Sigmoid colon (tissue), 7 donors: ENCODE measurements around the gene HSFX3. TPM values are rescaled to one million over a fixed set of nuclear protein-coding genes. Genes with fewer than 3 reads are reported as not detected.
"Not testable (repeated sequence)": the region's sequence is repeated elsewhere in the genome, so short reads cannot be mapped to it uniquely, and the experiment has no call there.

Experiments
- DNase-seq: peaks from one replicate; pipeline ENCODE4 v3.0.0-alpha.2; 2019
- H3K27ac ChIP-seq, 4 donors: fragments of 200-600 bp; sonication (generic); one replicate each; pipeline ENCODE4 v1.5.1; 2016 to 2019; ENCODE audit warnings: mild to moderate bottlenecking in 1 of 4
- H3K27me3 ChIP-seq, 3 donors: fragments of 200-600 bp; sonication (generic); one replicate each; pipeline ENCODE4 v1.5.1; 2019; ENCODE audit warnings: mild to moderate bottlenecking in 1 of 3
- H3K36me3 ChIP-seq, 4 donors: fragments of 200-600 bp; sonication (generic); one replicate each; pipeline ENCODE4 v1.5.1; 2016 to 2019
- H3K4me1 ChIP-seq, 4 donors: fragments of 200-600 bp; sonication (generic); one replicate each; pipeline ENCODE4 v1.5.1; 2017 to 2019
- H3K4me3 ChIP-seq, 4 donors: fragments of 200-600 bp; sonication (generic); one replicate each; pipeline ENCODE4 v1.5.1; 2017 to 2019; ENCODE audit warnings: mild to moderate bottlenecking in 2 of 4, moderate library complexity in 1 of 4
- H3K9me3 ChIP-seq, 4 donors: fragments of 200-600 bp in 3 of 4; sonication (generic) in 3 of 4; one replicate each; pipeline versions ENCODE4 v1.5.1 to v1.6.1; 2013 to 2019
- EP300 ChIP-seq, 4 donors: sonication (generic); formaldehyde crosslinking; IDR thresholded peaks; one replicate each; pipeline ENCODE4 v1.6.1; 2017; ENCODE audit warnings: antibody characterized with exemption in 4 of 4
- POLR2A ChIP-seq, 2 donors: fragments of 450-650 bp; IDR thresholded peaks; one replicate each; pipeline ENCODE4 v1.6.1; 2016; ENCODE audit warnings: antibody characterized with exemption in 2 of 2, mild to moderate bottlenecking in 2 of 2, moderate library complexity in 2 of 2
- POLR2AphosphoS5 ChIP-seq, 4 donors: sonication (generic); formaldehyde crosslinking; IDR thresholded peaks; one replicate each; pipeline ENCODE4 v1.6.1; 2017; ENCODE audit warnings: antibody characterized with exemption in 4 of 4
- WGBS, 2 donors: extraction: QIAGEN DNeasy Blood & Tissue Kit; methylation state at CpG; one replicate each; pipeline ENCODE4 v1.1.7; 2013; 5-methylcytosine and 5-hydroxymethylcytosine counted together
- intact Hi-C: fragments of 100-400 bp; cut with DNase I; formaldehyde crosslinking; loops from one replicate; pipeline ENCODE4 v1.15.1; 2023
- polyA plus RNA-seq, 3 donors: library from polyadenylated mRNA; stranded (reverse); fragments of 200-250 nt; gene quantifications; one replicate each; pipeline ENCODE4 v1.2.3, GENCODE V29; 2013
- total RNA-seq, 4 donors: library from RNA; depleted of rRNA; stranded (reverse); fragments of >200 nt; gene quantifications; one replicate each; pipeline ENCODE4 v1.1.0, GENCODE V29; 2016
- TF ChIP-seq, protein P1 (sequence below), 4 experiments: fragments of 450-650 bp in 3 of 4; fragments of 200-600 bp in 1 of 4; IDR thresholded peaks; one replicate each; pipeline ENCODE4 v1.5.1; 2016 to 2019; ENCODE audit warnings: antibody characterized with exemption in 4 of 4, mild to moderate bottlenecking in 3 of 4, moderate library complexity in 2 of 4
- donor health status: healthy with polysubstance abuse.
- donor health status: Bipolar disorder and iron deficiency.
- donor health status: healthy.

Gene HSFX3
- total and polyA plus RNA-seq, 7 donors, result not detected

DNA sequence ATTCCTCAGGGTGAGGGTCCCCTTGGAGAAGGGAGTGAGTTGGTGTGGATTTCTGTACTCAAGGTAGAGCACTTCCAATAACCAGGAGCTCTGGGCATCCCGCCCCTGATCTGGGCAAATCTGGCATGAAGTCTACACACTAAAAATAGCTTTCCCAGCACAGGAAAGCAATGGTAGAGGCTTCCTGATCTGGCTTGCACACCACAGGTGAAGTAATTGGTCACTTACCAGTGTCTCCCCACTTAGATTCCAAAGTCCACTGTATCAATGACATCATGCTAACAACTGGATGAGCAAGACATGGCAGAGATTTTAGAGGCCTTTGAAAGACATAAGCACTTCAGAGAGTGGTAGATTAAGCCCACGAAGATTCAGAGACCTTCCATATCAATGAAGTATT, 26.8 kb downstream of the HSFX3 start:
- 26 to 70% methylated on average over 2 of the region's 2 CpGs for WGBS, 2 donors
- H3K4me1 ChIP-seq, result no peaks in the 10 kb centered on the region
- H3K27ac ChIP-seq, result no peak overlapping the region
- H3K36me3 ChIP-seq, result no peaks in the 10 kb centered on the region
- TF ChIP-seq EP300 (IDR thresholded peaks at IDR 0.05), result no peak
- no peak overlapping the region for H3K4me3 ChIP-seq
- no peak for DNase-seq
- no peaks in the 10 kb centered on the region for H3K27me3 ChIP-seq
- H3K9me3 ChIP-seq, result no peaks in the 10 kb centered on the region
- intact Hi-C loops, result no loop called here

DNA sequence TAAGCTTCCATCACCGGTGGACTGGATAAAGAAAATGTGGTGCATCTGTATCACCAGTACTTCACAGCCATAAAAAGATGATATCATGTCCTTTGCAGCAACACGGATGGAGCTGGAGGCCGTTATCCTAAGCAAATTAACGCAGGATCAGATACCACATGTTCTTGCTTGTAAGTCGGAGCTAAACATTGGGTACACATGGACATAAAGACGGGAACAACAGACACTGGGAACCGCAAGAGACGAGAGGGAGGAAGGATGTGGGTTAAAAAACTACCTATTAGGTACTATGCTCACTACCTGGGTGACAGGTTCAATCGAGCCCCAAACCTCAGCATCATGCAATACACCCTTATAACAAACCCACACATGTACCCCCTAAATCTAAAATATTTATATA, 28.3 kb downstream of the HSFX3 start:
- intact Hi-C loops, result no loop called here
- Histone ChIP-seq H3K9me3 (no peaks in the 10 kb centered on the region), H3K4me3 (no peak overlapping the region), H3K4me1 (no peaks in the 10 kb centered on the region), H3K27me3 (no peaks in the 10 kb centered on the region), H3K27ac (no peak overlapping the region), H3K36me3 (no peaks in the 10 kb centered on the region)
- TF ChIP-seq POLR2A (IDR thresholded peaks at IDR 0.05), result no peak
- no peak for TF ChIP-seq EP300 (IDR thresholded peaks at IDR 0.05)
- TF ChIP-seq, protein P1, sequence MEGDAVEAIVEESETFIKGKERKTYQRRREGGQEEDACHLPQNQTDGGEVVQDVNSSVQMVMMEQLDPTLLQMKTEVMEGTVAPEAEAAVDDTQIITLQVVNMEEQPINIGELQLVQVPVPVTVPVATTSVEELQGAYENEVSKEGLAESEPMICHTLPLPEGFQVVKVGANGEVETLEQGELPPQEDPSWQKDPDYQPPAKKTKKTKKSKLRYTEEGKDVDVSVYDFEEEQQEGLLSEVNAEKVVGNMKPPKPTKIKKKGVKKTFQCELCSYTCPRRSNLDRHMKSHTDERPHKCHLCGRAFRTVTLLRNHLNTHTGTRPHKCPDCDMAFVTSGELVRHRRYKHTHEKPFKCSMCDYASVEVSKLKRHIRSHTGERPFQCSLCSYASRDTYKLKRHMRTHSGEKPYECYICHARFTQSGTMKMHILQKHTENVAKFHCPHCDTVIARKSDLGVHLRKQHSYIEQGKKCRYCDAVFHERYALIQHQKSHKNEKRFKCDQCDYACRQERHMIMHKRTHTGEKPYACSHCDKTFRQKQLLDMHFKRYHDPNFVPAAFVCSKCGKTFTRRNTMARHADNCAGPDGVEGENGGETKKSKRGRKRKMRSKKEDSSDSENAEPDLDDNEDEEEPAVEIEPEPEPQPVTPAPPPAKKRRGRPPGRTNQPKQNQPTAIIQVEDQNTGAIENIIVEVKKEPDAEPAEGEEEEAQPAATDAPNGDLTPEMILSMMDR (IDR thresholded peaks at IDR 0.05), result no peak
- no peak for TF ChIP-seq POLR2AphosphoS5 (IDR thresholded peaks at IDR 0.05)
- DNase-seq, result no peak
- 64 to 74% methylated on average over 9 of the region's 9 CpGs for WGBS, 2 donors

DNA sequence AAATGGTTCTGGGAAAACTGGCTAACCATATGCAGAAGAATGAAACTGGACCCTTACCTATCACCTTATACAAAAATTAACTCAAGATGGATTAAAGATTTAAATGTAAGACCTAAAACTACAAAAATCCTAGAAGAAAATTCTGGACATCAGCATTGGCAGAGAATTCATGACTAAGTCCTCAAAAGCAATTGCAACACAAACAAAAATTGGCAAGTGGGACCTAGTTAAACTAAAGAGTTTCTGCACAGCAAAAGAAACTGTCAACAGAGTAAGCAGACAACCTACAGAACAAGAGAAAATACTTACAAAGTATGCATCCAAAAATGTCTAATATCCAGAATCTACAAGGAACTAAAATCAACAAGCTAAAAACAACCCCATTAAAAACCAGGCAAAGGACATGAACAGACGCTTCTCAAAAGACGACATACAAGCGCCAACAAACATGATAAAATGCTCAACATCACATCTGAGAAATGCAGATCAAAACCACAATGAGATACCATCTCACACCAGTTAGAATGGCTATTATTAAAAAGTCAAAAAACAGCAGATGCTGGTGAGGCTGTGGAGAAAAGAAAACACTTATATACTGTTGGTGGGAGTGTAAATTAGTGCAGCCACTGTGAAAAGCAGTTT, 29.0 kb downstream of the HSFX3 start:
- H3K27me3 ChIP-seq, H3K27ac ChIP-seq, H3K4me1 ChIP-seq, H3K9me3 ChIP-seq, H3K36me3 ChIP-seq, DNase-seq, H3K4me3 ChIP-seq, intact Hi-C loops: not testable (repeated sequence)
- 53 to 73% methylated on average over 3 of the region's 3 CpGs for WGBS, 2 donors

DNA sequence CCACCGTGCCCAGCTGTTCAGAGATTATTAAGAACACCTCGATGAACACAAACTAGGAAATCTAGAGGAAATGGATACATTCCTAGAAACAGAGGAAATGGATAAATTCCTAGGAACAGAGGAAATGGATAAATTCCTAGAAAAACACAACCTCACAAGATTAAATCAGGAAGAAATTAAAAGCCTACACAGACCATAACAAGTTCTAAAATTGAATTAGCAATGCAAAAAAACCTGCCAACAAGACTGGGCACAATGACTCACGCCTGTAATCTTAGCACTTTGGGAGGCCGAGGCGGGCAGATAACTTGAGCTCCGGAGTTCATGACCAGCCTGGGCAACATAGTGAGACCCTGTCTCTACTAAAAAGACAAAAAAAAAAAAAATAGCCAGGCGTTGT, 31.5 kb downstream of the HSFX3 start:
- Histone ChIP-seq H3K4me1 (no peaks in the 10 kb centered on the region), H3K36me3 (no peaks in the 10 kb centered on the region), H3K4me3 (no peak overlapping the region), H3K27me3 (no peaks in the 10 kb centered on the region), H3K9me3 (no peaks in the 10 kb centered on the region), H3K27ac (no peak overlapping the region)
- TF ChIP-seq POLR2AphosphoS5 (IDR thresholded peaks at IDR 0.05) (no peak), EP300 (IDR thresholded peaks at IDR 0.05) (no peak), POLR2A (IDR thresholded peaks at IDR 0.05) (no peak)
- TF ChIP-seq, protein P1 (IDR thresholded peaks at IDR 0.05), result no peak
- no peak for DNase-seq
- 75 to 92% methylated on average over 7 of the region's 7 CpGs for WGBS, 2 donors
- intact Hi-C loops, result no loop called here

DNA sequence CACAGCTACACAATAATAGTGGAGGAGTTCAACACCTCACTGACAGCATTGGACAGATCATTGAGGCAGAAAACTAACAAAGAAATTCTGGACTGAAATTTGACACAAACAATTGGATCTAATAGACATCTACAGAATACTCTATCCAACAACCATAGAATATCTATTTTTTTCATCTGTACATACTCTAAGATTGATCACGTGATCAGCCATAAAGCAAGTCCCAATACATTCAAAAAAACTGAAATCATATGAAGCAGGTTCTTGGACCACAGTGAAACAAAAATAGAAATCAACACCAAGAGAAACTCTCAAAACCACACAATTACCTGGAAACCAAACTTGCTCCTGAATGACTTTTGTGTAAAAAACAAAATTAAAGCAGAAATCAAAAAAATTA, 32.4 kb downstream of the HSFX3 start:
- Histone ChIP-seq H3K9me3 (no peaks in the 10 kb centered on the region), H3K4me3 (no peak overlapping the region), H3K36me3 (no peaks in the 10 kb centered on the region), H3K27me3 (no peaks in the 10 kb centered on the region), H3K4me1 (no peaks in the 10 kb centered on the region), H3K27ac (no peak overlapping the region)
- DNase-seq, result no peak
- intact Hi-C loops, result no loop called here
- 97 to 98% methylated on average over 1 of the region's 1 CpG for WGBS, 2 donors
- TF ChIP-seq EP300 (IDR thresholded peaks at IDR 0.05) (no peak), POLR2A (IDR thresholded peaks at IDR 0.05) (no peak), POLR2AphosphoS5 (IDR thresholded peaks at IDR 0.05) (no peak)
- TF ChIP-seq, protein P1 (IDR thresholded peaks at IDR 0.05), result no peak

DNA sequence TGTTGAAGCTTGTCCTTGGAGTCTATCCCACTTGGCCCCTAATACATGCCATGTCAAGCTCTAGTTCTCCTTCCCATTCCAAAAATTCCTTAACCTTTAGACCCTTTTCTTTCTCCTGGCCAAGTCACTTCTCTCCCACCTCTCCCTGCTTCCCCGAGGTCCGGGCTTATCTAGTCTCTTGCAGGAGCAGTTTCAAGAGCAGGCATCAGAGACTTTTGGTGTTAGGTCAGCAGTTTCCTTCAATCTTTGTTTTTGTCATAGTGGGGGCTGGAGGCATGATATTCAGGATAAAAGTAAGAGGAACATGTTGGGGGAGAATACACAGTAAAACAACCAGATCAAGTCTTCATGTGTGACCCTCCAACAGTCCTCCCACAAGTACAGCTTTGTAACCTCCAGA, 33.1 kb downstream of the HSFX3 start:
- H3K36me3 ChIP-seq, result no peaks in the 10 kb centered on the region
- intact Hi-C loops, result no loop called here
- H3K4me3 ChIP-seq, result no peak overlapping the region
- TF ChIP-seq POLR2A (IDR thresholded peaks at IDR 0.05) (no peak), EP300 (IDR thresholded peaks at IDR 0.05) (no peak), POLR2AphosphoS5 (IDR thresholded peaks at IDR 0.05) (no peak)
- TF ChIP-seq, protein P1 (IDR thresholded peaks at IDR 0.05), result no peak
- no peaks in the 10 kb centered on the region for H3K4me1 ChIP-seq
- WGBS, 2 donors, result 89 to 90% methylated on average over 2 of the region's 2 CpGs
- H3K27me3 ChIP-seq, result no peaks in the 10 kb centered on the region
- H3K27ac ChIP-seq, result no peak overlapping the region
- no peaks in the 10 kb centered on the region for H3K9me3 ChIP-seq
- no peak for DNase-seq
